HepG2 (cell line): ENCODE measurements around the gene SLC2A2. TPM values are rescaled to one million over a fixed set of nuclear protein-coding genes. Genes with fewer than 3 reads are reported as not detected.

Experiments used
- CEBPG ChIP-seq: IDR thresholded peaks from 2 replicates; pipeline ENCODE4 v1.6.1; 2016
- FOXM1 ChIP-seq: sonication (generic); formaldehyde crosslinking; IDR thresholded peaks from 2 replicates; pipeline ENCODE4 v1.5.0; 2020; ENCODE audit warnings: missing genetic modification reagents
- GMEB1 ChIP-seq: sonication (generic); formaldehyde crosslinking; IDR thresholded peaks from 2 replicates; pipeline ENCODE4 v1.5.1; 2020; ENCODE audit warnings: missing genetic modification reagents, mild to moderate bottlenecking, borderline replicate concordance
- NR2F6 ChIP-seq, 2 experiments: IDR thresholded peaks; 2 replicates each; pipeline ENCODE4 v1.6.1; 2016; ENCODE audit warnings: antibody characterized with exemption in 1 of 2, mild to moderate bottlenecking in 1 of 2
- PBX2 ChIP-seq: IDR thresholded peaks from 2 replicates; pipeline ENCODE4 v1.6.1; 2016; ENCODE audit warnings: control low read depth
- RBFOX2 ChIP-seq: fragments of 200-400 bp; formaldehyde crosslinking; IDR thresholded peaks from 2 replicates; pipeline ENCODE4 v1.6.1; 2017; ENCODE audit warnings: low read depth, mild to moderate bottlenecking, low read length
- STAG1 ChIP-seq: sonication (generic); formaldehyde crosslinking; IDR thresholded peaks from 2 replicates; pipeline ENCODE4 v1.4.0; 2020; ENCODE audit warnings: missing genetic modification reagents
- UBTF ChIP-seq: sonication (generic); formaldehyde crosslinking; IDR thresholded peaks from 2 replicates; pipeline ENCODE4 v1.4.0; 2020; ENCODE audit warnings: mild to moderate bottlenecking, missing genetic modification reagents
- ZFX ChIP-seq: sonication (generic); formaldehyde crosslinking; IDR thresholded peaks from 2 replicates; pipeline ENCODE4 v1.4.0; 2020; ENCODE audit warnings: mild to moderate bottlenecking, low read depth, missing genetic modification reagents, moderate library complexity
- ZGPAT ChIP-seq: IDR thresholded peaks from 2 replicates; pipeline ENCODE4 v1.6.1; 2016; ENCODE audit warnings: mild to moderate bottlenecking
- ZNF292 ChIP-seq: sonication (generic); formaldehyde crosslinking; IDR thresholded peaks from 2 replicates; pipeline ENCODE4 v1.8.1; 2022; ENCODE audit warnings: mild to moderate bottlenecking, low read depth, missing genetic modification reagents, borderline replicate concordance
- ZNF350 ChIP-seq: sonication (generic); formaldehyde crosslinking; IDR thresholded peaks from 2 replicates; pipeline ENCODE4 v1.4.0; 2020; ENCODE audit warnings: mild to moderate bottlenecking, low read depth, missing genetic modification reagents, borderline replicate concordance
- ZNF354B ChIP-seq: sonication (generic); formaldehyde crosslinking; IDR thresholded peaks from 2 replicates; pipeline ENCODE4 v1.8.0; 2022; ENCODE audit warnings: mild to moderate bottlenecking, missing genetic modification reagents
- ZNF512 ChIP-seq: sonication (generic); formaldehyde crosslinking; IDR thresholded peaks from 2 replicates; pipeline ENCODE4 v1.4.0; 2020; ENCODE audit warnings: mild to moderate bottlenecking, missing genetic modification reagents
- ZNF644 ChIP-seq: IDR thresholded peaks from 2 replicates; pipeline ENCODE4 v1.6.1; 2016; ENCODE audit warnings: low read depth
- ZNF768 ChIP-seq: sonication (generic); formaldehyde crosslinking; IDR thresholded peaks from 2 replicates; pipeline ENCODE4 v1.4.0; 2020; ENCODE audit warnings: missing genetic modification reagents
- ZNF773 ChIP-seq: sonication (generic); formaldehyde crosslinking; IDR thresholded peaks from 2 replicates; pipeline ENCODE4 v1.4.0; 2020; ENCODE audit warnings: missing genetic modification reagents, borderline replicate concordance
- ZNF780A ChIP-seq: sonication (generic); formaldehyde crosslinking; IDR thresholded peaks from 2 replicates; pipeline ENCODE4 v1.8.0; 2022; ENCODE audit warnings: mild to moderate bottlenecking, missing genetic modification reagents, moderate library complexity
- ZSCAN5A ChIP-seq: sonication (generic); formaldehyde crosslinking; IDR thresholded peaks from 2 replicates; pipeline ENCODE4 v1.8.0; 2022; ENCODE audit warnings: mild to moderate bottlenecking, missing genetic modification reagents, borderline replicate concordance
- polyA plus RNA-seq, 8 experiments: library from polyadenylated mRNA; depleted of rRNA in 3 of 8; stranded (reverse) in 7 of 8; unstranded in 1 of 8; fragments of >200 nt; fragmentation: Illumina TruSeq in 4 of 8; extraction: Trizol in 4 of 8; gene quantifications; 2 replicates each; pipeline versions ENCODE4 v1.2.1 to v1.2.3, GENCODE V29; 2011 to 2016; ENCODE audit warnings: low read depth in 4 of 8, missing spikeins in 1 of 8, mixed read lengths in 1 of 8; ENCODE audit not compliant: insufficient read depth in 1 of 8
- total RNA-seq, 5 experiments: library from RNA; depleted of rRNA; stranded (reverse); fragments of >200 nt; fragmentation: Illumina TruSeq; extraction: Trizol; gene quantifications; 2 replicates each; pipeline ENCODE4 v1.2.3, GENCODE V29; 2016; ENCODE audit warnings: low read depth in 1 of 5

SLC2A2 gene
- total and polyA plus RNA-seq, 2 of the 13 experiments (the other 11 are each of a cell fraction or from before 2014, with no cell fraction given), result 19.5 to 23.2 TPM

- 0 out of 2 replicates have a peak, but pooled peaks have one; percentile 53 for TF ChIP-seq ZNF512 (CRISPR knock-in tag)
- TF ChIP-seq ZGPAT, result no peak
- no peak for TF ChIP-seq FOXM1 (CRISPR knock-in tag)
- peak; percentile 8; the same call in 1 of the 2 replicates for TF ChIP-seq STAG1 (CRISPR knock-in tag)
- TF ChIP-seq ZNF350 (CRISPR knock-in tag), result no peak
- TF ChIP-seq RBFOX2, result 0 out of 2 replicates have a peak, but pooled peaks have one; percentile 32
- 0 out of 2 replicates have a peak, but pooled peaks have one; percentile 60 for TF ChIP-seq ZNF768 (CRISPR knock-in tag)
- TF ChIP-seq ZFX (CRISPR knock-in tag), result peak; percentile 54; the same call in 1 of the 2 replicates
- peak; percentile 51; the same call in 1 of the 2 replicates for TF ChIP-seq ZNF292
- no peak for TF ChIP-seq NR2F6 (IDR thresholded peaks at IDR 0.05)
- TF ChIP-seq NR2F6 (CRISPR knock-in tag; IDR thresholded peaks at IDR 0.05), result no peak
- no peak for TF ChIP-seq ZNF644 (CRISPR knock-in tag)
- TF ChIP-seq ZNF773 (CRISPR knock-in tag), result no peak
- TF ChIP-seq ZNF780A (CRISPR knock-in tag), result no peak
- 0 out of 2 replicates have a peak, but pooled peaks have one; percentile 31 for TF ChIP-seq ZNF354B (CRISPR knock-in tag)
- TF ChIP-seq CEBPG, result no peak
- TF ChIP-seq ZSCAN5A, result no peak
- TF ChIP-seq UBTF (CRISPR knock-in tag), result 0 out of 2 replicates have a peak, but pooled peaks have one; percentile 51
- TF ChIP-seq GMEB1 (CRISPR knock-in tag), result no peak
- peak; percentile 43; the same call in 1 of the 2 replicates for TF ChIP-seq PBX2 (CRISPR knock-in tag)
Measured at GRCh38 chr3:171028025-171028778, 1.7 kb upstream of the SLC2A2 start (continued).
